GM12891 (cell line): Measurements from ENCODE around the gene TBCD.

ENCODE experiments used
- PAX5 ChIP-seq: IDR thresholded peaks from 2 replicates; pipeline ENCODE4 v1.6.1; 2011; ENCODE audit warnings: low read length, moderate library complexity, mild to moderate bottlenecking; ENCODE audit not compliant: insufficient read depth, severe bottlenecking
- POLR2A ChIP-seq: IDR thresholded peaks from 2 replicates; pipeline ENCODE4 v1.6.1; 2011; ENCODE audit warnings: low read depth, low read length, control low read depth
- POLR2AphosphoS5 ChIP-seq: IDR thresholded peaks from 2 replicates; pipeline ENCODE4 v1.6.1; 2011; ENCODE audit warnings: low read depth, low read length, control low read depth
- TAF1 ChIP-seq: IDR thresholded peaks from 2 replicates; pipeline ENCODE4 v1.6.1; 2011; ENCODE audit warnings: low read depth, low read length, control low read depth

DNA sequence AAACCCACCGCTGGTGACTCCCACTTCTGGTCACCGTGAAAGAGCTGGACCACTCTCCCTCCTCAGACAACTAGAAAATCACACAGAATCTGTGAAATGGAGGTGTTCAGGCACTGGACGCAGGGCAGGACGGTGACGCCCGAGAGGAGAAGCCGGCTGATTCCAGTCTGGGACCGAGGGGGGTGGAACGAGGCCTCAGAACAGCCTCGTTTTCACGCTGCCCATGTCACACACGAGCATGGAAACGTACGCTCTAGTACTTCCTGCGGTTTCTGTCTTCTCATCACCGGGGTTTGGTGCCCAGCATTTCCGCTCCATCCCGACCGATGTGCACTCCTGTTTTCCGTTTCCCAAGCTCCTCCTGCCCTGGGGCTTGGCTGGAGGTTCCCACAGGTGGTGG is 225.7 kb downstream of the TBCD start:
- TF ChIP-seq TAF1 (no peak), POLR2A (no peak), PAX5 (no peak), POLR2AphosphoS5 (no peak)
